GM18867 (cell line): ENCODE measurements around the gene PCBP4.

ENCODE experiments used
- ATAC-seq: cut with Tn5 transposase; IDR thresholded peaks from one replicate; pipeline ENCODE4 v1.9.1; 2021; ENCODE audit warnings: mild to moderate bottlenecking, moderate library complexity; ENCODE audit not compliant: unreplicated experiment

The PCBP4 gene

GRCh38 chr3:51974963-51975851 is 8.0 kb upstream of the PCBP4 start, which contains the start of gene ABHD14A:
Gene ABHD14A, plus strand, starts transcription at chr3:51975064. Its CDS starts 72 bp downstream, at chr3:51975136.
- ATAC-seq: peak; percentile 65

GRCh38 chr3:51974277-51974962 is 7.2 kb upstream of the PCBP4 start:
- ATAC-seq: peak; percentile 12

GRCh38 chr3:51971350-51971749 is 4.1 kb upstream of the PCBP4 start:
- no peak for ATAC-seq

- no peak for ATAC-seq
Observed at GRCh38 chr3:51970606-51971300, 3.5 kb upstream of the PCBP4 start.

GRCh38 chr3:51969841-51970240 is 2.6 kb upstream of the PCBP4 start:
- no peak for ATAC-seq

- no peak for ATAC-seq
Observed at GRCh38 chr3:51968883-51969678, 1.8 kb upstream of the PCBP4 start.

- no peak for ATAC-seq
Observed at GRCh38 chr3:51968170-51968775, 1.0 kb upstream of the PCBP4 start.

GRCh38 chr3:51966922-51967383 is 301 bp downstream of the PCBP4 start:
- no peak for ATAC-seq

- ATAC-seq: no peak
Observed at GRCh38 chr3:51966486-51966885, 768 bp downstream of the PCBP4 start.

- no peak for ATAC-seq
Observed at GRCh38 chr3:51966016-51966415, 1.2 kb downstream of the PCBP4 start.

- ATAC-seq: no peak
Observed at GRCh38 chr3:51964521-51964920, 2.7 kb downstream of the PCBP4 start.

GRCh38 chr3:51963951-51964451 is 3.3 kb downstream of the PCBP4 start:
- ATAC-seq: no peak

GRCh38 chr3:51962854-51963530 is 4.3 kb downstream of the PCBP4 start:
- ATAC-seq: no peak

- no peak for ATAC-seq
Observed at GRCh38 chr3:51961602-51962569, 5.4 kb downstream of the PCBP4 start.

GRCh38 chr3:51961011-51961410 is 6.2 kb downstream of the PCBP4 start:
- no peak for ATAC-seq

GRCh38 chr3:51960386-51960785 is 6.9 kb downstream of the PCBP4 start:
- ATAC-seq: no peak

- no peak for ATAC-seq
Observed at GRCh38 chr3:51959651-51960050, 7.6 kb downstream of the PCBP4 start.
